ENCODE results near the gene HS3ST5. TPM values are rescaled to one million over a fixed set of nuclear protein-coding genes. Genes with fewer than 3 reads are reported as not detected.

The HS3ST5 gene
- total RNA-seq, 1 experiment from 2014 or later = 14.4 TPM

GRCh38 chr6:114195631-114196403 lies 147.0 kb downstream of the HS3ST5 start:
- no peak overlapping the region for H3K14ac ChIP-seq (ENCODE audit: insufficient read depth, low read length)
- no peak overlapping the region for H3K18ac ChIP-seq (ENCODE audit: insufficient read length, low read depth, low read length)
- H3K27ac ChIP-seq (ENCODE audit: insufficient read length, low read depth, low read length) = peak overlapping the region; percentile 40
- no peak overlapping the region for H3K23ac ChIP-seq (ENCODE audit: insufficient read length, low read depth, low read length)
- no peak overlapping the region for H2AK5ac ChIP-seq (ENCODE audit: insufficient read length, low read length)
- Mint-ChIP-seq H3K4me3 (no peak overlapping the region; a peak in 2 of 5 replicates), H3K27ac (peak overlapping the region; percentile 20 to 98 (median 55)), H3K36me3 (ENCODE audit: insufficient read depth in 1 of 3, low read depth in 3 of 3) (peaks cover 0 to 17% (median 3%) of the 10 kb centered on the region in 3 experiments; a peak in 2 of 7 replicates), H3K9me3 (no peaks in the 10 kb centered on the region; a peak in 2 of 5 replicates), H3K27me3 (ENCODE audit: low read depth) (no peaks in the 10 kb centered on the region), H3K4me1 (peaks cover 61 to 66% of the 10 kb centered on the region in 2 experiments)
- DNase-seq = no peak
- H2AFZ ChIP-seq (ENCODE audit: low read length) = no peak overlapping the region
- H2BK20ac ChIP-seq (ENCODE audit: low read depth, low read length, poor library complexity, severe bottlenecking) = peak overlapping the region; percentile 93
- no peak overlapping the region for H2BK15ac ChIP-seq (ENCODE audit: low read depth, low read length)
- H2BK12ac ChIP-seq (ENCODE audit: insufficient read length, low read depth, low read length) = no peak overlapping the region
- no peak overlapping the region for H3K4me2 ChIP-seq (ENCODE audit: insufficient read depth, insufficient read length, low read length)
- H3K79me1 ChIP-seq (ENCODE audit: insufficient read depth, low read depth, low read length, poor library complexity, severe bottlenecking) = no peaks in the 10 kb centered on the region
- no peaks in the 10 kb centered on the region for H3K27me3 ChIP-seq (ENCODE audit: insufficient read depth, low read length)
- H4K8ac ChIP-seq (replicated peaks; ENCODE audit: insufficient read length, low read depth, low read length) = no peak overlapping the region
- TF ChIP-seq, protein P1, sequence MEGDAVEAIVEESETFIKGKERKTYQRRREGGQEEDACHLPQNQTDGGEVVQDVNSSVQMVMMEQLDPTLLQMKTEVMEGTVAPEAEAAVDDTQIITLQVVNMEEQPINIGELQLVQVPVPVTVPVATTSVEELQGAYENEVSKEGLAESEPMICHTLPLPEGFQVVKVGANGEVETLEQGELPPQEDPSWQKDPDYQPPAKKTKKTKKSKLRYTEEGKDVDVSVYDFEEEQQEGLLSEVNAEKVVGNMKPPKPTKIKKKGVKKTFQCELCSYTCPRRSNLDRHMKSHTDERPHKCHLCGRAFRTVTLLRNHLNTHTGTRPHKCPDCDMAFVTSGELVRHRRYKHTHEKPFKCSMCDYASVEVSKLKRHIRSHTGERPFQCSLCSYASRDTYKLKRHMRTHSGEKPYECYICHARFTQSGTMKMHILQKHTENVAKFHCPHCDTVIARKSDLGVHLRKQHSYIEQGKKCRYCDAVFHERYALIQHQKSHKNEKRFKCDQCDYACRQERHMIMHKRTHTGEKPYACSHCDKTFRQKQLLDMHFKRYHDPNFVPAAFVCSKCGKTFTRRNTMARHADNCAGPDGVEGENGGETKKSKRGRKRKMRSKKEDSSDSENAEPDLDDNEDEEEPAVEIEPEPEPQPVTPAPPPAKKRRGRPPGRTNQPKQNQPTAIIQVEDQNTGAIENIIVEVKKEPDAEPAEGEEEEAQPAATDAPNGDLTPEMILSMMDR (conservative IDR thresholded peaks at IDR 0.05) = no peak
- WGBS (ENCODE audit: extremely low coverage, insufficient read length, low lambda C conversion rate) = no CpG with 5 or more reads among the region's 7 CpGs
- H3K4me1 ChIP-seq (ENCODE audit: insufficient read depth, low read length) = peaks cover 12% of the 10 kb centered on the region; the same call in 1 of the 2 replicates
- H3K9me3 ChIP-seq (ENCODE audit: control insufficient read depth, low read depth, low read length) = no peaks in the 10 kb centered on the region
- no peaks in the 10 kb centered on the region for H3K79me2 ChIP-seq (ENCODE audit: insufficient read depth, low read length)
- H3K4ac ChIP-seq (ENCODE audit: low read depth, low read length) = no peak overlapping the region
- H4K20me1 ChIP-seq (ENCODE audit: control insufficient read depth, insufficient read depth, insufficient read length) = no peaks in the 10 kb centered on the region
- no peak overlapping the region for H2BK5ac ChIP-seq (ENCODE audit: insufficient read length, low read length)
- no peak overlapping the region for H4K91ac ChIP-seq (ENCODE audit: insufficient read length, low read depth, low read length)
- no peak overlapping the region for H3K9ac ChIP-seq (ENCODE audit: extremely low read depth, insufficient read length, low read length)
- H3K56ac ChIP-seq (ENCODE audit: insufficient read length, low read depth, low read length) = no peak overlapping the region
- H2BK120ac ChIP-seq (ENCODE audit: low read depth, low read length, poor library complexity, severe bottlenecking) = no peak overlapping the region
- no peak overlapping the region for H4K5ac ChIP-seq (ENCODE audit: insufficient read length, low read depth, low read length)
- H3K23me2 ChIP-seq (ENCODE audit: insufficient read length, low read depth, low read length, poor library complexity, severe bottlenecking) = no peaks in the 10 kb centered on the region
- no peak overlapping the region for H3T11ph ChIP-seq (ENCODE audit: low read length)
